Osteoblast (primary cell): Measurements from ENCODE around the gene POU4F1. TPM values are rescaled to one million over a fixed set of nuclear protein-coding genes. Genes with fewer than 3 reads are reported as not detected.

Experiments
- DNase-seq: peaks from one replicate; pipeline ENCODE4 v3.0.0; 2011; ENCODE audit warnings: low spot score, mixed read lengths; ENCODE audit not compliant: insufficient read length; ENCODE audit errors: missing footprints
- H2AFZ ChIP-seq: 2 replicates; pipeline ENCODE4 v1.6.0; 2011; ENCODE audit warnings: mild to moderate bottlenecking, low read length
- H3K27ac ChIP-seq: 2 replicates; pipeline ENCODE4 v1.5.1; 2011; ENCODE audit warnings: mild to moderate bottlenecking, low read depth, low read length, moderate library complexity
- H3K27me3 ChIP-seq: 2 replicates; pipeline ENCODE4 v1.6.0; 2012; ENCODE audit warnings: mild to moderate bottlenecking, control low read depth, inconsistent platforms, low read length, moderate library complexity; ENCODE audit not compliant: insufficient read depth
- H3K36me3 ChIP-seq: 2 replicates; pipeline ENCODE4 v1.5.1; 2011; ENCODE audit warnings: mild to moderate bottlenecking, low read length, control low read depth, moderate library complexity; ENCODE audit not compliant: insufficient read depth
- H3K4me1 ChIP-seq: 2 replicates; pipeline ENCODE4 v1.5.1; 2011; ENCODE audit warnings: mild to moderate bottlenecking, low read length, control low read depth, moderate library complexity; ENCODE audit not compliant: insufficient read depth
- H3K4me2 ChIP-seq: 2 replicates; pipeline ENCODE4 v1.6.0; 2011; ENCODE audit warnings: mild to moderate bottlenecking, low read length; ENCODE audit not compliant: insufficient read depth
- H3K4me3 ChIP-seq: fragments of 200-600 bp; sonication (generic); 3 replicates; pipeline ENCODE4 v1.5.1; 2012; ENCODE audit warnings: mild to moderate bottlenecking, low read length, inconsistent platforms; ENCODE audit not compliant: insufficient read depth
- H3K79me2 ChIP-seq: 2 replicates; pipeline ENCODE4 v1.6.0; 2012; ENCODE audit warnings: mild to moderate bottlenecking, low read length, control low read depth, inconsistent platforms; ENCODE audit not compliant: insufficient read depth
- H3K9me3 ChIP-seq: 2 replicates; pipeline ENCODE4 v1.5.1; 2011; ENCODE audit warnings: low read depth, low read length, control low read depth
- H4K20me1 ChIP-seq: 2 replicates; pipeline ENCODE4 v1.6.0; 2012; ENCODE audit warnings: mild to moderate bottlenecking, low read length, control low read depth; ENCODE audit not compliant: insufficient read depth
- CTCF ChIP-seq: IDR thresholded peaks from 2 replicates; pipeline ENCODE4 v1.5.1; 2011; ENCODE audit warnings: mild to moderate bottlenecking, low read depth, low read length, moderate library complexity; ENCODE audit errors: extremely low read depth
- total RNA-seq: library from RNA; depleted of rRNA; stranded (reverse); fragments of >200 nt; gene quantifications from 2 replicates; pipeline ENCODE4 v1.2.3, GENCODE V29; 2012

The POU4F1 gene
- total RNA-seq, 1 donor: not detected

DNA sequence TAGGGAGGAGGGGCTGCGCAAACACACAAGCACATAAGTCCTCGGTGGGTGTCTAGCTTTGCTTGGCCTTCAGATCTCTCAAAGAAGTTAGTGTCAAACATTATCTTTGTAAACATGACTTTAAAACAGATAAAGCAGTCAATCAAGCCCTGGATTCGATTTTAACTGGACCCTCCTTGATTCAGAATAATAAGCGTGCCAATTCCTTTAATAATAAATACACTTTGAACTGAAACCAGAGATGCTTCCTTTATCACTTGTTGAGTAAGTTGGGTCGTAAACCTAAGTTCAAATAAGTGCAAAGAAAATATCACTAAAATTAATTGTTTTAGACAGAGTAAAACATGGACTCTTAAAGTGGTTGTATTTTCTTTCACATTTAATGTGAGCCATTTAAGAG, 30.9 kb downstream of the POU4F1 start:
- H3K4me2 ChIP-seq: no peak overlapping the region
- no peaks in the 10 kb centered on the region for H3K79me2 ChIP-seq
- DNase-seq: no peak
- no peaks in the 10 kb centered on the region for H3K36me3 ChIP-seq
- H3K9me3 ChIP-seq: no peaks in the 10 kb centered on the region
- H4K20me1 ChIP-seq: no peaks in the 10 kb centered on the region
- H3K27me3 ChIP-seq: no peaks in the 10 kb centered on the region
- no peak overlapping the region for H2AFZ ChIP-seq
- no peaks in the 10 kb centered on the region for H3K4me1 ChIP-seq
- TF ChIP-seq CTCF: no peak
- H3K27ac ChIP-seq: no peak overlapping the region
- H3K4me3 ChIP-seq: no peak overlapping the region

DNA sequence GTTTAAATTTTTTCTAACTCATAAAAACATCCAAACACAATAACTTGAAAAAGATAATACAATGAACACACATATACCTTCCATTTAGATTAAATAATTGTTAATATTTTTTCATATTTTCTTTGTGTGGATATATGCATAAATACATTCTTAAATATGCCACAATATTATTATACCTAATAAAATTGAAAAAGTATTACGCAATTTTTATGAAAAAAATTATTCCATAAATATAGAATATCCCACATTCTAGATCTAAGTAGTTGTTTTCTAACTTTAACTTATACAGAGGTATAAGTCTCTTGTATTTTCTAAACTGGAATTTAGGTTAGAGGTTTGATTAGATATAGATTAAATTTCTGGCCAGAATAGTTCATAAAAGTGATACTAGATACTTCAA, 34.3 kb downstream of the POU4F1 start:
- Histone ChIP-seq H3K9me3 (no peaks in the 10 kb centered on the region), H3K4me1 (no peaks in the 10 kb centered on the region), H3K4me2 (no peak overlapping the region), H3K4me3 (no peak overlapping the region), H2AFZ (no peak overlapping the region), H3K36me3 (no peaks in the 10 kb centered on the region), H3K79me2 (no peaks in the 10 kb centered on the region), H3K27ac (no peak overlapping the region), H4K20me1 (no peaks in the 10 kb centered on the region), H3K27me3 (no peaks in the 10 kb centered on the region)
- DNase-seq: no peak
- TF ChIP-seq CTCF: no peak

- H3K36me3 ChIP-seq: no peaks in the 10 kb centered on the region
- H3K9me3 ChIP-seq: no peaks in the 10 kb centered on the region
- H3K4me2 ChIP-seq: no peak overlapping the region
- H3K79me2 ChIP-seq: no peaks in the 10 kb centered on the region
- no peaks in the 10 kb centered on the region for H3K27me3 ChIP-seq
- H2AFZ ChIP-seq: no peak overlapping the region
- H3K4me3 ChIP-seq: no peak overlapping the region
- no peak overlapping the region for H3K27ac ChIP-seq
- no peaks in the 10 kb centered on the region for H4K20me1 ChIP-seq
- DNase-seq: no peak
- no peaks in the 10 kb centered on the region for H3K4me1 ChIP-seq
- no peak for TF ChIP-seq CTCF
Measured at GRCh38 chr13:78566631-78567030, 36.7 kb downstream of the POU4F1 start.

DNA sequence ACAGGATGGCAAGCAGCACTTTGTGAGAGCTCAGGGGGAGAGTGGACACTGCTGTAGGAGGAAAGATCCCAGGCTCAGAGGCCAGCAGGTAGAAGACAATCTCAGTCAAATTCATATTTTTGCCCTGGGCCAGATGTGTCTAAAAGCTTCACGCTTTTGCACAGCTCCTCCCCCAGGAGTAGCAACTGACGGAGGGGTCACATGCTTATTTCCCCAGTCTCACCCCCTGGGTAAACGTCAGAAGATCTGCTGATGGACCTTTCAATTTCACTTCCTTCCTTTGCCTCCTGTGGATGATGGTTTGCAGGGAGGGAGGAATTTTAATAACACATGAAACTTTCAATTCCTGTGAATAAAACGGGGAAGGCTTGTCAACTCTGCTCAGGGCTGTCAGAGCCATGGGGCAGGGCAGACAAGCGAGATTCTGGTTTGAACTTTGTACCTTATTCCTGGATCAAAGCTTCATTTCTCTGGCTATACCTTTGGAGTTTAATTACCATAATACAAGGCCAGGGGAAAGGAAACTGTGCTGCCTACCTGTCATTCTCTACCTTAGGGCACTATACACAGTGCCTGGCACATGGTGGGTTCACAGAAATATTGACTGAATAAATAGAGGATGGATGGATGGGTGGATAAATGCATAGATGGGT, 41.0 kb downstream of the POU4F1 start:
- DNase-seq: no peak
- Histone ChIP-seq H3K4me3 (no peak overlapping the region), H3K27me3 (no peaks in the 10 kb centered on the region), H3K36me3 (no peaks in the 10 kb centered on the region), H3K79me2 (no peaks in the 10 kb centered on the region), H3K9me3 (no peaks in the 10 kb centered on the region), H3K27ac (no peak overlapping the region), H3K4me2 (no peak overlapping the region), H4K20me1 (no peaks in the 10 kb centered on the region), H2AFZ (no peak overlapping the region), H3K4me1 (no peaks in the 10 kb centered on the region)
- TF ChIP-seq CTCF: no peak

Other genes starting within 250 kb of the POU4F1 start
- gene OBI1, start 55.6 kb upstream of the POU4F1 start, total RNA-seq: 12.7 TPM in 2 replicates